ENCODE results near the gene ZDHHC1.

ZDHHC1 gene

DNA sequence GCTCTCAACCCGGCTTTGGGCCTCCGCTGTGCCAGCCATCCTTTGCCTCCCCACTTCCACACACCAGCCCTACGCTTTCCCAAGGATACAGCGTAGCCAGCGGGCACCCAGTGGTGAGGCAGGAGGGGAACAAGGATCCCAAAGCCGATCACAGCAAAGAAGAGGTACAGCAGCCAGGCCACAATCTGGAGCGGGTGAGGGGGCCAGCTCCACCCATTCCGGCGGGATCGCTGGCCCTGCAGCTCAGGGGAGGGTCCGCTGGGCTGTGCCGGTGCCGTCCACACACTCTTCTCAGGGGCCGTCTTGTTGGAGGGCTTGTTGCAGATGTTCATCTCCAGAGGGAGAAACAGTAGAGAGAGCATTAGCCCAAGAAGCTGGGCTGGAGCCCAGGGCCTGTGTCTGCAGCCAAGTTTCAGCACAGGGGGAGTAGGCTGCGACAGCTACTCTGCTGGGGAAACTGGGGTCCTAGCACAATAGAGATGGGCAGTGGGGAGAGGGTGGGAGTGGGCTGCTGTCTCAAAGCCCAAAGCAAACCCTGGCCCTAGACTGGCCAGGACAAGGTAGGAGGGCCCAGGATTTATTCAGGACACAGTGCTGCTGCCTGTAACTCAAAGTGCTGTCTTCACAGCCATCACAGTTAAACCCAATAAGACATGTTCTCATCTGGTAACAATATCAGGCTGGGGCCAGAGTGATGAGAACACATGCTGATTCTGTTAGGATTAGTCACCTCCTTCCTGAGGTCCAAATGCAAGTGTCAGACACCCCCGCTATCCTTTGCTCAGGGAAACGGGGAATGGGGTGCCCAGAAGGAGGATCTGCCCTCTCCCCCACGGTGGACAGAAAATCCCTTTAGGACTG is 9.9 kb downstream of the ZDHHC1 start:
- DNase-seq: peak; percentile 65

GRCh38 chr16:67405336-67405735 is 10.9 kb downstream of the ZDHHC1 start:
- no peak for DNase-seq

GRCh38 chr16:67404740-67405226 is 11.5 kb downstream of the ZDHHC1 start:
- DNase-seq: no peak

DNA sequence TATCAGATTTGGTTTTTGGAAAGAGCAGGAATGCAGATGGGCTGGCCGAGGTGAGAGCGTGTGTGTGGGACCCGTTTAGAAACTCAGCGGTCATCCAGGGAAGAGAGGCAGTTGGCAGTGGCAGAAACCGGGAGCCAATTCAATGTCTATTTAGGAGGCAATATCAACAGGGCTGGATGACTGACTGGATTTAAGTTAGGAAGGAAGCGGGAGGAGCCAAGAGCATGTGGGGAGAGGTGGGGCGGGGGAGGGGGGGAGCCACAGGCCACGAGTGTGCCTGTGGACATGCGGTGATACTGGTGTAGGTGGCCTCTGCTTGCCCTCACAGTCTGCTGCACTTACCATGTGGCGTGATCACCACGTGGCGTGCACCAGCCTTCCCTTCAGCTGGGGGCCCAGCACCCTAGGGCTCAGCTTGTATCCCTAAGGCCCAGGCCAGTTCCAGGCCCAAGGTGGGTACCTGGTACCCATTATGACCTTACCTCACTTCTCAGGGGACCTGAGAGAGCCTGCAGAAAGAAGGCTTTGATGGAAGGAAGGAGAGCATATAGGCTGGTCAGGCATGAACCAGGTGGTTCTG is 12.2 kb downstream of the ZDHHC1 start:
- no peak for DNase-seq

- DNase-seq: no peak
These were observed 15.4 kb downstream of the ZDHHC1 start for GRCh38 chr16:67400901-67401300.

- no peak for DNase-seq
These were observed 16.2 kb downstream of the ZDHHC1 start for GRCh38 chr16:67399749-67400704.

DNA sequence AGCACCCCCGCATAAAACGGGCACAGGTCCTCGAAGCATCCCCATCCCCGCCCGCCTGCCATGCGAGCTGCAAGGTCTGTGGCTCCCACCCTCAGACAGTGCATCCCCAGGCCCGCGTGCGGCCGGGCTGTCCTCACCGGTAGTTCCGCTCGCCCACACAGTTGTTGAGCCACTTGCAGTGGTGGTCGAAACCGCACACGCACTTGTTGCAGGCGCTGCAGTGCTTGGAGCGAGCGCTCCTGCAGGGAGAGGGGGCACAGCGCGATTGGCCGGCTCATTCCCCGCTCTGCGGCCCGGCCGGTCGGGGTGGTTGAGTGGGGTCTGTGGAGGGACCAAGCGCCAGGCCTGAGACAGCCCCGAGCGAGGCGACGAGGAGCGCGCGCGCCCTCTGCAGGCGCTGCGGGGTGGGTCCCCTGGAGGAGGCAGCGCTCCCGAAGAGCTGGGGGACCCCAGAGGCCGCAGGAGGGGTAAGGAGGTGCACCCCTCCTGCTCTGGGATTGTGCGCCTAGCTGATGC is 17.0 kb downstream of the ZDHHC1 start:
- DNase-seq: no peak

DNA sequence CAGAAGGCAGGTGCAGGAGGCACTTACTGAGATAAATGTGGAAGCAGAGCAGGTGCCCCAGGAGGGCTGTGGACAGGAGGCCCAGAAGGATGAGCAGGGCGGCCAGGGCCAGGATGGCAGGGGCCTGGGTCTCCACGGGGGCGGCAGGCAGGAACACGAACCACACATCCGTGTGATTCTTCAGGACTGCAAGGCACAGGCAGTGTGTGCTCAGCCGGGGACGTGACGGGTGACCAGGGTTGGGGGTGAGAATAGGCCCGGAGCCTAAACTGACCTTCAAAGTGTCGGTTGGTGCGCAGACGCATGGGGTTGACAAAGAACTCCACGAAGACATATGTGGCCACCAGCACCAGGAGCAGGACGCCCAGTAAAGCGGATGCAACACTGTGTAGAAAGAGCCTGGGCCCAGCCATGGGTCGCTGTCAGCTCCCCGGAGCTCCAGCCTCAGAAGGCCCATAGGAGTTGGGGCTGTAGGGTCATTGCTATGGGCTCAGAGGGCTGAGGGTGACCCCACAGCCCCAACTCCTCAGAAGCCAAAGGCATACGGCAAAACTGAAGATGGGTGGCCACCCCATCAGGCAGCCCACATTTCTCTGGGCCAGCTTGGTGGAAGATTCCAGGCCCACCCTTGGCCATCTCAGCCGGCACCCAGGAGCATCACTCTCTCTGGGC is 17.6 kb downstream of the ZDHHC1 start:
- DNase-seq: no peak

GRCh38 chr16:67397812-67398545 is 18.3 kb downstream of the ZDHHC1 start:
- no peak for DNase-seq

- DNase-seq: no peak
These were observed 19.1 kb downstream of the ZDHHC1 start for GRCh38 chr16:67397036-67397801.

GRCh38 chr16:67396159-67397035 is 19.9 kb downstream of the ZDHHC1 start:
- DNase-seq: peak; percentile 87

- peak; percentile 67 for DNase-seq
These were observed 20.7 kb downstream of the ZDHHC1 start for GRCh38 chr16:67395458-67396158.

DNA sequence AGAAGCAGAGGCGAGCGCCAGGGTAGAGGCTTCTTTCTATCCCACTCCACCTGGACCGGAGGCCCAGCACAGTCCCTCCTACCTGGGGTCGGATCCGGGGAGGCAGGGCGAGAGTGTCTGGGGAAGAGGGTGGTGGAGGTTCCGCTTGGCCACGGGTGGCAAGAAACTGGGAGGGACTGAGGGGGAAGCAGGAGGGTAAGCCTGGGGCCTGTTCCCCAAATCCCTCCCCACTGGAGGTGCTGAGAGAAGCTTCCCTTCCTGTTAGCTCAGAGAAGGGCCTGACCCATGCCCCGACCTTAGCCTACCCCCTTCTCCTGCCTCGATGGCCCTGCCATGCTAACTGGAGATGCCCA is 21.2 kb downstream of the ZDHHC1 start:
- no peak for DNase-seq

DNA sequence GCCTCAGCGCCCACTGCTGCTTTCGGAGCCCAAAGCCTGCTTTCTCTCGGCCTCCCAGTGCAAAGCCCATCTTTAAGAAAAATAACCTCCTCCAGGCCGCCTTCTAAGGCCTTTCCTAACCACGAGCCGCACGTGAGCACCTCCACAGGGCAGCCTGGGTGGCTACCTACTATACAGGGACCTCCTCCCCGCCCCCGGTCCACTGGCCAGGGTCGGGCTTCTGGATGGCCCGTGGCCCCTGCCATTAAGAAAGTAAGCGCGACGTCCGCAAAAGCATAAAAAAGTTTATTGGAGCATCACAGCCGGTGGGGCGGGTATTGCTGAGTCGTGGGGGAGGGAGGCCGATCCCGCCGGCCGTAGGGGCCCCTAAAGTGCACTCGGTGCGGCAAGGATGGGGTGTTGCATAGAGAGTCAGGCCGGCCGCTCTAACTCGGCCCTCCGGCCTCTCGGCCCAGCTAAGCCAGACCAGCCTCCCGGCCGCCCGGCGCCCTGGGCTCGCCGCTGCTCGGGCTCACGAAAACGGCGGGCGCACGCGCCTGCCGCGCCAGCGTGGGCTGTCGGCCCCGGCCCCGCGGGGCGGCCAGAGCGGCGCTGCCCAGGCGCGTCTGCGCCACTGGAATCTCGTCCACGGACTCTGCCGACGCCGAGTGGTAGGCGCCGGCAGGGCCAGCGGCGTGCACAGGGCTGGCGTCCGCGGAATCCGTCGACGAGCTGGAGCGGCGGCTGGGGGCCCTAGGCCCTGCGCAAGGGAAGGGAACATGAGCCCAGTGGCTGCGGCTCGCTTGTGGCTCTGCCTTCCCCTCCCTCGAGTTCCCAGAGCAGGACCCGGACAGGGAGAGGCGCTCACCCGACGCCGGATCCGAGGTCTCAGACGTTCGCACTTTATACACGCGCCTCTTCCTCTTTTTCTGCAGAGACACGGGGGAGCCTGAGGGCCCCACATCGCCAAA is 21.8 kb downstream of the ZDHHC1 start:
- no peak for DNase-seq

- DNase-seq: no peak
These were observed 22.5 kb downstream of the ZDHHC1 start for GRCh38 chr16:67393788-67394154.

DNA sequence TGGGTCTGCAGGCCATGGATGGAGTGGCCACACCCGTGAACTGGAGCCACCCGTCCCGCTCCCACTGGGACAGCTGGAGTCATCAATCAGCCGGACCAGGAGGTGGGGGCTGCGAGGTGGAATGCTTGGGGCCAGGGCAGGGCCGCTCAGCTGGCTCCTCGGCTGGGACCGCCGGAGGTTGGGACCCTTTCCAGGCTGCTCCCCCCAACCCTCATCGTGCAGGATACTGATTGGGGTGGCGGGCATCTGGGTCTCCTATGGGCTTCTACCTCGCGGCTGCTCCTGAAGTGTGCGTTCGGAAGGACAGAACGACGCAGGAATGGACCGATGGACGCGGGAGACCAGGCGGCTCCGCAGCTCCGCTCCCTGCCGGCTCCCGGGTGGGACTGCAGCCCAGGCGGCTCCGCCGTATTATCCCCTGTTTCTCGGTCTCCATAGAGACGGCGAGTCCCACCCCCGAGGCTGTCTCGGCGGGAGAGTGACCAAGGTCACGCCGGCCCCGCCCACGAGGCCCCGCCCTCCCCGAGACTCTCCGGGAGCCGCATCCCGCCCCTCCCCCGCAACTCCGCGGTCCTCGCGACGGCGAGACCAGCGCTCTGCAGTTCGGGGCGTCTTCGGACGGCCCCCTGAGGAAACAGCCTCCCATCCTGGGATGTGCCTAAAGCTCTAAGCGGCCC is 23.0 kb downstream of the ZDHHC1 start, which contains the start of gene TPPP3:
Gene TPPP3 (minus strand): TSS at position 388 of the 677 bp plus-strand sequence. CDS start 2,387 bp downstream, outside the sequence.
- peak; percentile 65 for DNase-seq

Measured in NCI-H226 (cell line).